Left lobe of liver (tissue), 2 donors: ENCODE measurements around the gene MAPK1. TPM values are rescaled to one million over a fixed set of nuclear protein-coding genes. Genes with fewer than 3 reads are reported as not detected.
"Not testable (repeated sequence)": the region's sequence is repeated elsewhere in the genome, so short reads cannot be mapped to it uniquely, and the experiment has no call there.

Experiments
- ATAC-seq: fragments of 200-7000 bp; cut with Tn5 transposase; one replicate; pipeline ENCODE4 v1.9.1; 2020; ENCODE audit warnings: mild to moderate bottlenecking, moderate library complexity
- DNase-seq: peaks from one replicate; pipeline ENCODE4 v3.0.0-alpha.2; 2020; ENCODE audit warnings: low spot score
- total RNA-seq: library from RNA; stranded (reverse); gene quantifications from one replicate; pipeline ENCODE4 v1.2.1, GENCODE V29; 2021
- donor health status: DM: no; HTN: no; CAD: no; lungs with moderate emphysema.
- donor health status: DM: no; HTN: yes; CAD: no.

The MAPK1 gene
- total RNA-seq, 1 donor from 2014 or later, result 54.3 TPM

- ATAC-seq (no peak), DNase-seq (no peak)
These were observed 136.7 kb downstream of the MAPK1 start for GRCh38 chr22:21730535-21731308.

GRCh38 chr22:21729184-21729583 lies 138.3 kb downstream of the MAPK1 start:
- not testable (repeated sequence) for ATAC-seq

GRCh38 chr22:21728270-21728669 lies 139.2 kb downstream of the MAPK1 start:
- ATAC-seq (no peak), DNase-seq (no peak)

More at GRCh38 chr22:21729184-21729583, 138.3 kb downstream of the MAPK1 start:
- not testable (repeated sequence) for DNase-seq

GRCh38 chr22:21727768-21728167 lies 139.7 kb downstream of the MAPK1 start:
- DNase-seq, result no peak
- no peak for ATAC-seq

- no peak for ATAC-seq
These were observed 140.3 kb downstream of the MAPK1 start for GRCh38 chr22:21727159-21727558.

GRCh38 chr22:21726650-21727049 lies 140.8 kb downstream of the MAPK1 start:
- ATAC-seq (peak; percentile 54), DNase-seq (no peak)

More at GRCh38 chr22:21727159-21727558, 140.3 kb downstream of the MAPK1 start:
- no peak for DNase-seq

GRCh38 chr22:21725956-21726649 lies 141.3 kb downstream of the MAPK1 start:
- DNase-seq (no peak), ATAC-seq (no peak)

- DNase-seq, ATAC-seq: not testable (repeated sequence)
These were observed 142.9 kb downstream of the MAPK1 start for GRCh38 chr22:21724496-21724895.

- not testable (repeated sequence) for DNase-seq, ATAC-seq
These were observed 146.1 kb downstream of the MAPK1 start for GRCh38 chr22:21721195-21721852.

- DNase-seq, ATAC-seq: not testable (repeated sequence)
These were observed 147.1 kb downstream of the MAPK1 start for GRCh38 chr22:21720191-21720859.

- DNase-seq (no peak), ATAC-seq (peak; percentile 24)
These were observed 148.4 kb downstream of the MAPK1 start for GRCh38 chr22:21719024-21719423.

GRCh38 chr22:21718499-21718898 lies 148.9 kb downstream of the MAPK1 start:
- ATAC-seq, result no peak
- no peak for DNase-seq

GRCh38 chr22:21716395-21717122 lies 150.9 kb downstream of the MAPK1 start:
- not testable (repeated sequence) for DNase-seq, ATAC-seq

GRCh38 chr22:21714786-21715185 lies 152.7 kb downstream of the MAPK1 start:
- DNase-seq, result no peak
- no peak for ATAC-seq

GRCh38 chr22:21714059-21714770 lies 153.2 kb downstream of the MAPK1 start:
- peak; percentile 18 for ATAC-seq
- DNase-seq, result no peak

- DNase-seq (no peak), ATAC-seq (peak; percentile 32)
These were observed 153.9 kb downstream of the MAPK1 start for GRCh38 chr22:21713428-21714058.

- ATAC-seq (peak; percentile 97), DNase-seq (peak; percentile 69)
These were observed 154.6 kb downstream of the MAPK1 start for GRCh38 chr22:21712751-21713427.

- DNase-seq (no peak), ATAC-seq (no peak)
These were observed 155.6 kb downstream of the MAPK1 start for GRCh38 chr22:21711851-21712250.
